Chondrocyte (in vitro differentiated cells): ENCODE data around the gene METTL27. TPM values are rescaled to one million over a fixed set of nuclear protein-coding genes. Genes with fewer than 3 reads are reported as not detected.

ENCODE experiments used
- DNase-seq: peaks from one replicate; pipeline ENCODE4 v3.0.0; 2021; ENCODE audit warnings: mixed read lengths, low spot score
- H3K27ac Mint-ChIP-seq: one replicate; pipeline ENCODE4 v1.8.0; 2021; ENCODE audit warnings: mild to moderate bottlenecking, moderate library complexity, mixed read lengths; ENCODE audit not compliant: unreplicated experiment
- H3K27me3 Mint-ChIP-seq: 2 replicates; pipeline ENCODE4 v1.8.0; 2021; ENCODE audit warnings: low read depth, mixed read lengths
- H3K36me3 Mint-ChIP-seq: 2 replicates; pipeline ENCODE4 v1.8.0; 2021; ENCODE audit warnings: low read depth, mixed read lengths
- H3K4me1 Mint-ChIP-seq: 2 replicates; pipeline ENCODE4 v1.8.0; 2021; ENCODE audit warnings: low read depth, mild to moderate bottlenecking, mixed read lengths
- H3K4me3 Mint-ChIP-seq: one replicate; pipeline ENCODE4 v1.8.0; 2021; ENCODE audit warnings: mild to moderate bottlenecking, moderate library complexity, mixed read lengths; ENCODE audit not compliant: unreplicated experiment
- H3K9me3 Mint-ChIP-seq: 2 replicates; pipeline ENCODE4 v1.8.0; 2021; ENCODE audit warnings: low read depth, mixed read lengths
- total RNA-seq: library from RNA; stranded (reverse); gene quantifications from 3 replicates; pipeline ENCODE4 v1.2.1, GENCODE V29; 2021
- TF ChIP-seq, protein P1 (sequence below): fragments of 200-600 bp; sonication (generic); IDR thresholded peaks from 2 replicates; pipeline ENCODE4 v1.5.0; 2021; ENCODE audit warnings: antibody characterized with exemption, mild to moderate bottlenecking, moderate library complexity

Gene METTL27
- total RNA-seq, 1 donor from 2014 or later, result 0.99 TPM

GRCh38 chr7:73815436-73815835 lies 26.9 kb downstream of the METTL27 start:
- TF ChIP-seq, protein P1, sequence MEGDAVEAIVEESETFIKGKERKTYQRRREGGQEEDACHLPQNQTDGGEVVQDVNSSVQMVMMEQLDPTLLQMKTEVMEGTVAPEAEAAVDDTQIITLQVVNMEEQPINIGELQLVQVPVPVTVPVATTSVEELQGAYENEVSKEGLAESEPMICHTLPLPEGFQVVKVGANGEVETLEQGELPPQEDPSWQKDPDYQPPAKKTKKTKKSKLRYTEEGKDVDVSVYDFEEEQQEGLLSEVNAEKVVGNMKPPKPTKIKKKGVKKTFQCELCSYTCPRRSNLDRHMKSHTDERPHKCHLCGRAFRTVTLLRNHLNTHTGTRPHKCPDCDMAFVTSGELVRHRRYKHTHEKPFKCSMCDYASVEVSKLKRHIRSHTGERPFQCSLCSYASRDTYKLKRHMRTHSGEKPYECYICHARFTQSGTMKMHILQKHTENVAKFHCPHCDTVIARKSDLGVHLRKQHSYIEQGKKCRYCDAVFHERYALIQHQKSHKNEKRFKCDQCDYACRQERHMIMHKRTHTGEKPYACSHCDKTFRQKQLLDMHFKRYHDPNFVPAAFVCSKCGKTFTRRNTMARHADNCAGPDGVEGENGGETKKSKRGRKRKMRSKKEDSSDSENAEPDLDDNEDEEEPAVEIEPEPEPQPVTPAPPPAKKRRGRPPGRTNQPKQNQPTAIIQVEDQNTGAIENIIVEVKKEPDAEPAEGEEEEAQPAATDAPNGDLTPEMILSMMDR, result no peak
- no peaks in the 10 kb centered on the region for H3K36me3 Mint-ChIP-seq
- H3K4me3 Mint-ChIP-seq, result no peak overlapping the region
- H3K27ac Mint-ChIP-seq, result no peak overlapping the region
- DNase-seq, result peak; percentile 46
- no peaks in the 10 kb centered on the region for H3K4me1 Mint-ChIP-seq
- H3K27me3 Mint-ChIP-seq, result peaks cover 1% of the 10 kb centered on the region
- peaks cover 7% of the 10 kb centered on the region for H3K9me3 Mint-ChIP-seq

GRCh38 chr7:73812996-73813395 lies 29.3 kb downstream of the METTL27 start:
- Mint-ChIP-seq H3K9me3 (peaks cover 7% of the 10 kb centered on the region), H3K4me1 (no peaks in the 10 kb centered on the region), H3K36me3 (no peaks in the 10 kb centered on the region), H3K27me3 (peaks cover 1% of the 10 kb centered on the region), H3K27ac (no peak overlapping the region), H3K4me3 (no peak overlapping the region)
- TF ChIP-seq, protein P1, result no peak
- DNase-seq, result no peak

- no peak overlapping the region for H3K27ac Mint-ChIP-seq
- H3K9me3 Mint-ChIP-seq, result peaks cover 7% of the 10 kb centered on the region
- H3K36me3 Mint-ChIP-seq, result no peaks in the 10 kb centered on the region
- DNase-seq, result peak; percentile 81
- no peaks in the 10 kb centered on the region for H3K4me1 Mint-ChIP-seq
- H3K4me3 Mint-ChIP-seq, result no peak overlapping the region
- H3K27me3 Mint-ChIP-seq, result peaks cover 1% of the 10 kb centered on the region
- TF ChIP-seq, protein P1, result peak; percentile 81
Measured at GRCh38 chr7:73811760-73812168, 30.6 kb downstream of the METTL27 start.

GRCh38 chr7:73810998-73811360 lies 31.3 kb downstream of the METTL27 start:
- H3K9me3 Mint-ChIP-seq, result peaks cover 7% of the 10 kb centered on the region
- TF ChIP-seq, protein P1, result no peak
- no peak overlapping the region for H3K27ac Mint-ChIP-seq
- no peak overlapping the region for H3K4me3 Mint-ChIP-seq
- H3K4me1 Mint-ChIP-seq, result no peaks in the 10 kb centered on the region
- no peaks in the 10 kb centered on the region for H3K36me3 Mint-ChIP-seq
- peak; percentile 78 for DNase-seq
- H3K27me3 Mint-ChIP-seq, result peaks cover 1% of the 10 kb centered on the region

DNA sequence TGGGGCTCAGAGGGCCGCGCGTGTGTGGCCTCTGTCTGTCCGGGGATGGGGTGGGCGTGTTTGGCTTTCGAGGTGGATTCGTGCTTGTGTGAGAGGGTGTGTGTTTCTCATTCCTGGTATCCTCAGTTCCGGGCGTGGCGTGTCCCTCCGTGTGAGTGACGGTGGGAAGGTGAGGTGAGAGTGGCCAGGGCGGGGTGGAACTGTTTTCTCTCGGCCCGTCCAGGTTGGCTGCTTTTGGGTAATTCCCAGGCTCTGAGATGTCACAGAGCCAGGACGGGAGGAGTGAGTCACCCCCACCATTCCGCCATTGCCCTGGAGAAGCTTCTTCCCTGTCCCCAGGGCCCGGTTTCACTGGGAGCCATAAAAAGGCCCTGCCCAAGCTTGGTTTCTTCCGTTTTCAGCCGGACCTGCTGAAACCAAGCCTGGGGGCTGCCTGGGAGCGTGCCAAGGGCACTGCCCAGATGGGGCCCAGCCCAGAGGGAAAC lies 32.8 kb downstream of the METTL27 start:
- H3K4me3 Mint-ChIP-seq, result no peak overlapping the region
- peak; percentile 64 for DNase-seq
- TF ChIP-seq, protein P1, result no peak
- H3K27me3 Mint-ChIP-seq, result peaks cover 1% of the 10 kb centered on the region
- H3K4me1 Mint-ChIP-seq, result no peaks in the 10 kb centered on the region
- H3K9me3 Mint-ChIP-seq, result peaks cover 7% of the 10 kb centered on the region
- no peaks in the 10 kb centered on the region for H3K36me3 Mint-ChIP-seq
- no peak overlapping the region for H3K27ac Mint-ChIP-seq
